HCT116 (cell line): ENCODE measurements around the gene ERMARD. TPM values are rescaled to one million over a fixed set of nuclear protein-coding genes. Genes with fewer than 3 reads are reported as not detected.

Source experiments
- ATAC-seq: fragments of 200-7000 bp; cut with Tn5 transposase; 2 replicates; pipeline ENCODE4 v1.9.1; 2020; ENCODE audit warnings: mild to moderate bottlenecking, moderate library complexity
- BruUV-seq: library from RNA; stranded (reverse); fragments of 400-500 nt; replicated peaks from 2 replicates; lab custom pipeline; 2021; lab: Mats Ljungman, UMichigan
- CTCF ChIA-PET: fragments of 300-600 bp; sonication (Branson Sonifier 250); formaldehyde crosslinking; loops from one replicate; lab custom pipeline; 2021; ENCODE audit warnings: antibody characterized with exemption; lab: Charles Lee
- POLR2A ChIA-PET: fragments of 300-600, 350-600 bp; sonication (Branson Sonifier 250); formaldehyde crosslinking; loops from one replicate; lab custom pipeline; 2021; ENCODE audit warnings: antibody characterized with exemption; lab: Charles Lee
- RAD21 ChIA-PET, 2 experiments: fragments of 300-600 bp; sonication (Branson Sonifier 250); formaldehyde crosslinking; loops; one replicate each; lab custom pipeline; 2023; ENCODE audit warnings: low total read pairs in 2 of 2; ENCODE audit not compliant: uncharacterized antibody in 2 of 2, unreplicated experiment in 2 of 2, low non-redundant PET in 1 of 2; lab: Charles Lee
- DNase-seq: peaks from one replicate; pipeline ENCODE4 v3.0.0-alpha.2; 2010; ENCODE audit warnings: low read depth, low spot score
- H2AFZ ChIP-seq: fragments of 200-600 bp; shearing (Covaris generic), sonication (generic); 2 replicates; pipeline ENCODE4 v1.6.1; 2017; ENCODE audit warnings: low read depth, mixed run types, mixed read lengths, antibody characterized with exemption, low read length; ENCODE audit not compliant: poor library complexity, severe bottlenecking
- H3K27ac ChIP-seq: 2 replicates; pipeline ENCODE4 v1.5.1; 2012; ENCODE audit warnings: low read depth, low read length
- H3K27me3 ChIP-seq: fragments of 200-600 bp; sonication (generic); 2 replicates; pipeline ENCODE4 v1.6.1; 2016; ENCODE audit warnings: mixed run types, low read length, mixed read lengths; ENCODE audit not compliant: insufficient read depth
- H3K36me3 ChIP-seq, 2 experiments: fragments of 200-500 bp in 1 of 2; fragments of 200-600 bp in 1 of 2; sonication (Bioruptor generic) in 1 of 2; sonication (generic) in 1 of 2; 2 replicates each; pipeline versions ENCODE4 v1.5.1 to v1.6.1; 2014 to 2016; ENCODE audit warnings: low read length in 2 of 2, inconsistent platforms in 1 of 2, mixed read lengths in 1 of 2, mixed run types in 1 of 2; ENCODE audit not compliant: insufficient read depth in 2 of 2, control insufficient read depth in 1 of 2
- H3K4me1 ChIP-seq, 2 experiments: fragments of 200-600 bp in 1 of 2; sonication (generic) in 1 of 2; 2 replicates each; pipeline versions ENCODE4 v1.5.1 to v1.6.1; 2012 to 2017; ENCODE audit warnings: low read length in 2 of 2, inconsistent platforms in 1 of 2, mild to moderate bottlenecking in 1 of 2, mixed read lengths in 1 of 2, mixed run types in 1 of 2, moderate library complexity in 1 of 2; ENCODE audit not compliant: insufficient read depth in 2 of 2, control insufficient read depth in 1 of 2
- H3K4me2 ChIP-seq: fragments of 200-600 bp; sonication (generic); 2 replicates; pipeline ENCODE4 v1.6.1; 2017; ENCODE audit warnings: mixed run types, low read length, mixed read lengths
- H3K4me3 ChIP-seq, 2 experiments: fragments of 200-600 bp in 1 of 2; sonication (generic) in 1 of 2; replicated peaks in 1 of 2; 2 replicates each; pipeline ENCODE4 v1.5.1; 2011 to 2016; ENCODE audit warnings: low read length in 2 of 2, control low read depth in 1 of 2, low read depth in 1 of 2, mild to moderate bottlenecking in 1 of 2, mixed read lengths in 1 of 2, mixed run types in 1 of 2
- H3K79me2 ChIP-seq: fragments of 200-600 bp; sonication (generic); 2 replicates; pipeline ENCODE4 v1.6.1; 2017; ENCODE audit warnings: mild to moderate bottlenecking, mixed run types, low read length, moderate library complexity, mixed read lengths; ENCODE audit not compliant: insufficient read depth
- H3K9ac ChIP-seq: fragments of 200-600 bp; sonication (generic); 2 replicates; pipeline ENCODE4 v1.6.1; 2016; ENCODE audit warnings: low read length, mixed read lengths
- H3K9me2 ChIP-seq: fragments of 200-600 bp; sonication (generic), shearing (Covaris generic); 2 replicates; pipeline ENCODE4 v1.6.1; 2017; ENCODE audit warnings: mixed run types, mild to moderate bottlenecking, moderate library complexity; ENCODE audit not compliant: insufficient read depth
- H3K9me3 ChIP-seq, 2 experiments: fragments of 200-500 bp in 1 of 2; fragments of 200-600 bp in 1 of 2; sonication (Bioruptor generic) in 1 of 2; sonication (generic) in 1 of 2; 2 replicates each; pipeline ENCODE4 v1.6.1; 2014 to 2017; ENCODE audit warnings: low read length in 2 of 2, mixed read lengths in 2 of 2, inconsistent platforms in 1 of 2, low read depth in 1 of 2, mild to moderate bottlenecking in 1 of 2, mixed run types in 1 of 2, moderate library complexity in 1 of 2; ENCODE audit not compliant: control insufficient read depth in 1 of 2, insufficient read depth in 1 of 2
- H4K20me1 ChIP-seq: fragments of 200-600 bp; sonication (generic), shearing (Covaris generic); 2 replicates; pipeline ENCODE4 v1.6.1; 2017; ENCODE audit warnings: mixed run types, mild to moderate bottlenecking, moderate library complexity; ENCODE audit not compliant: insufficient read depth
- CEBPB ChIP-seq: IDR thresholded peaks from 2 replicates; pipeline ENCODE4 v1.6.1; 2012; ENCODE audit warnings: low read depth
- EGR1 ChIP-seq: IDR thresholded peaks from 2 replicates; pipeline ENCODE4 v1.6.1; 2012; ENCODE audit warnings: low read depth
- JUND ChIP-seq: IDR thresholded peaks from 2 replicates; pipeline ENCODE4 v1.6.1; 2012
- POLR2AphosphoS5 ChIP-seq: IDR thresholded peaks from 2 replicates; pipeline ENCODE4 v1.6.1; 2011; ENCODE audit warnings: mild to moderate bottlenecking, low read depth, low read length, moderate library complexity
- SIN3A ChIP-seq: IDR thresholded peaks from 2 replicates; pipeline ENCODE4 v1.6.1; 2012; ENCODE audit warnings: low read depth
- SP1 ChIP-seq: IDR thresholded peaks from 2 replicates; pipeline ENCODE4 v1.6.1; 2012; ENCODE audit warnings: low read depth
- TCF7L2 ChIP-seq: IDR thresholded peaks from 2 replicates; pipeline ENCODE4 v1.7.0; 2011; ENCODE audit warnings: borderline replicate concordance, inconsistent platforms; ENCODE audit not compliant: insufficient read depth, insufficient read length; ENCODE audit errors: extremely low read depth
- YY1 ChIP-seq: IDR thresholded peaks from 2 replicates; pipeline ENCODE4 v1.6.1; 2011; ENCODE audit warnings: low read length, low read depth, moderate library complexity, mild to moderate bottlenecking; ENCODE audit not compliant: insufficient replicate concordance; ENCODE audit errors: extremely low read depth
- ZFX ChIP-seq: fragments of 450-650 bp; IDR thresholded peaks from 2 replicates; pipeline ENCODE4 v1.6.1; 2017
- ZNF274 ChIP-seq: fragments of 200-500 bp; sonication (Bioruptor generic); IDR thresholded peaks from 2 replicates; pipeline ENCODE4 v1.6.1; 2014; ENCODE audit warnings: mild to moderate bottlenecking, low read depth, low read length, inconsistent platforms
- intact Hi-C: fragments of 100-400 bp; cut with micrococcal nuclease; formaldehyde crosslinking; loops from 2 replicates; pipeline ENCODE4 v1.10.0; 2022
- total RNA-seq: library from RNA; stranded (reverse); gene quantifications from one replicate; pipeline ENCODE4 v1.2.1, GENCODE V29; 2021; ENCODE audit not compliant: unreplicated experiment
- TF ChIP-seq, protein P1 (sequence below), 3 experiments: fragments of 200-600 bp in 1 of 3; sonication (generic) in 1 of 3; IDR thresholded peaks in 2 of 3; conservative IDR thresholded peaks in 1 of 3; 2 replicates each; pipeline ENCODE4 v1.5.1; 2012 to 2017; ENCODE audit warnings: low read depth in 2 of 3, low read length in 2 of 3, antibody characterized with exemption in 1 of 3, borderline replicate concordance in 1 of 3, control low read depth in 1 of 3, mild to moderate bottlenecking in 1 of 3, mixed read lengths in 1 of 3, mixed run types in 1 of 3, moderate library complexity in 1 of 3; ENCODE audit not compliant: insufficient read depth in 1 of 3
- TF ChIP-seq, protein P2 (sequence below): IDR thresholded peaks from 2 replicates; pipeline ENCODE4 v1.6.1; 2012

The ERMARD gene
- total RNA-seq, 1 experiment from 2014 or later = 24.7 TPM

DNA sequence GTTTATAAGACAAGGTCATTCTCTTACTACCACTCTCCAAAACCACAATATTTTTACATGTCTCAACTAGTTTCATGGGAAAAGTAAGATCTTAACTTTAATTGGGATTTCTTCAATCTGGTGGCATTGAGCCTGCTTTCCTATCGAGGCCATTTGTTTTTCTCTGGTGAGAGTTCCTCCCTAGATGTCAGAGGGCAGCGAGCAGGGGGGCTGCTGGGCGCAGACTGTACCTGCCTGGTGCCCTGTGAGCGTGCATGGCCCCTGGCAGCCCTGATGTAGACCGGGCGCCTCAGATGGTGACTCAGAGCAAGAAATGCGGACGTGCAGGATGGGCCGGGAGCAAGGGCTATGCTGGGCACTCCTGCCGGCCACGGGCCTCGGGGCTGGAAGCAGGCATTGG lies 27.2 kb downstream of the ERMARD start:
- Histone ChIP-seq H3K27me3 (no peaks in the 10 kb centered on the region), H3K4me2 (no peak overlapping the region), H3K79me2 (no peaks in the 10 kb centered on the region), H3K4me1 (no peaks in the 10 kb centered on the region), H3K9ac (no peak overlapping the region), H2AFZ (no peak overlapping the region), H3K36me3 (no peaks in the 10 kb centered on the region; a peak in 1 of 4 replicates), H3K9me2 (no peaks in the 10 kb centered on the region), H3K4me3 (no peak overlapping the region), H3K27ac (no peak overlapping the region), H3K9me3 (no peaks in the 10 kb centered on the region), H4K20me1 (no peaks in the 10 kb centered on the region)
- no TSS peak for BruUV-seq
- RAD21 ChIA-PET = no interaction called here
- ATAC-seq (no peak), DNase-seq (no peak)
- TF ChIP-seq SP1 (no peak), EGR1 (no peak), YY1 (no peak), ZFX (no peak), TCF7L2 (no peak), CEBPB (no peak), SIN3A (no peak), JUND (no peak), ZNF274 (no peak), POLR2AphosphoS5 (no peak)
- TF ChIP-seq, protein P1, sequence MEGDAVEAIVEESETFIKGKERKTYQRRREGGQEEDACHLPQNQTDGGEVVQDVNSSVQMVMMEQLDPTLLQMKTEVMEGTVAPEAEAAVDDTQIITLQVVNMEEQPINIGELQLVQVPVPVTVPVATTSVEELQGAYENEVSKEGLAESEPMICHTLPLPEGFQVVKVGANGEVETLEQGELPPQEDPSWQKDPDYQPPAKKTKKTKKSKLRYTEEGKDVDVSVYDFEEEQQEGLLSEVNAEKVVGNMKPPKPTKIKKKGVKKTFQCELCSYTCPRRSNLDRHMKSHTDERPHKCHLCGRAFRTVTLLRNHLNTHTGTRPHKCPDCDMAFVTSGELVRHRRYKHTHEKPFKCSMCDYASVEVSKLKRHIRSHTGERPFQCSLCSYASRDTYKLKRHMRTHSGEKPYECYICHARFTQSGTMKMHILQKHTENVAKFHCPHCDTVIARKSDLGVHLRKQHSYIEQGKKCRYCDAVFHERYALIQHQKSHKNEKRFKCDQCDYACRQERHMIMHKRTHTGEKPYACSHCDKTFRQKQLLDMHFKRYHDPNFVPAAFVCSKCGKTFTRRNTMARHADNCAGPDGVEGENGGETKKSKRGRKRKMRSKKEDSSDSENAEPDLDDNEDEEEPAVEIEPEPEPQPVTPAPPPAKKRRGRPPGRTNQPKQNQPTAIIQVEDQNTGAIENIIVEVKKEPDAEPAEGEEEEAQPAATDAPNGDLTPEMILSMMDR (IDR thresholded peaks at IDR 0.05 in 2 of 3, conservative IDR thresholded peaks at IDR 0.05 in 1 of 3; ENCODE audit: borderline replicate concordance in 1 of 3, insufficient read depth in 1 of 3, low read depth in 2 of 3, low read length in 2 of 3) = no peak
- TF ChIP-seq, protein P2, sequence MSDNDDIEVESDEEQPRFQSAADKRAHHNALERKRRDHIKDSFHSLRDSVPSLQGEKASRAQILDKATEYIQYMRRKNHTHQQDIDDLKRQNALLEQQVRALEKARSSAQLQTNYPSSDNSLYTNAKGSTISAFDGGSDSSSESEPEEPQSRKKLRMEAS = no peak
- intact Hi-C loops = no loop called here
- CTCF ChIA-PET = no interaction called here
- POLR2A ChIA-PET = no interaction called here
